ENCODE measurements around the gene ENTPD8. TPM values are rescaled to one million over a fixed set of nuclear protein-coding genes. Genes with fewer than 3 reads are reported as not detected.
A peak's percentile ranks its signal among the peaks of the same experiment; 100 is the strongest.

The ENTPD8 gene
- polyA plus RNA-seq, 3 donors, result not detected

- Histone ChIP-seq H3K4me2 (replicated peaks; ENCODE audit: extremely low read depth, low read length, poor library complexity, severe bottlenecking) (no peak overlapping the region), H4K20me1 (ENCODE audit: insufficient read depth, low read length) (no peaks in the 10 kb centered on the region), H3K79me2 (ENCODE audit: insufficient read depth, low read length) (no peaks in the 10 kb centered on the region), H3K27ac (ENCODE audit: low read depth in 1 of 2, low read length in 2 of 2) (no peak overlapping the region), H3K9ac (ENCODE audit: insufficient read depth, low read length, poor library complexity, severe bottlenecking) (no peak overlapping the region), H3K9me3 (replicated peaks in 1 of 2; ENCODE audit: control insufficient read depth in 1 of 2, insufficient read depth in 1 of 2, low read length in 2 of 2) (peaks cover 14 to 15% of the 10 kb centered on the region in 2 donors), H3K4me1 (ENCODE audit: control insufficient read depth in 1 of 2, insufficient read depth in 2 of 2, low read length in 2 of 2) (peaks cover 18 to 33% of the 10 kb centered on the region in 2 donors), H3K27me3 (ENCODE audit: control insufficient read depth in 2 of 2, insufficient read depth in 2 of 2, low read length in 2 of 2) (peaks cover 0 to 15% of the 10 kb centered on the region in 2 donors), H2AFZ (ENCODE audit: insufficient read depth, low read depth, low read length, poor library complexity, severe bottlenecking) (no peak overlapping the region), H3K4me3 (replicated peaks in 1 of 3; ENCODE audit: low read depth in 2 of 3, low read length in 3 of 3) (no peak overlapping the region), H3K36me3 (replicated peaks in 1 of 2; ENCODE audit: control insufficient read depth in 1 of 2, insufficient read depth in 2 of 2, low read length in 2 of 2) (peaks cover 4 to 6% of the 10 kb centered on the region in 2 donors)
- peaks cover 5 to 21% (median 11%) of the 10 kb centered on the region in 3 donors for H3K27me3 Mint-ChIP-seq (ENCODE audit: low read depth in 3 of 3)
- peaks cover 3% of the 10 kb centered on the region for H3K4me1 Mint-ChIP-seq
- intact Hi-C loops (cut with micrococcal nuclease), result loop anchor here in 1 of 2 donors (10.0 kb wide), 1 partner anchor 144 kb away; the partner anchor contains the start of gene ARRDC1
- peaks cover 0 to 14% (median 7%) of the 10 kb centered on the region in 7 donors for H3K9me3 Mint-ChIP-seq
- 94% methylated on average over 27 of the region's 31 CpGs for WGBS (ENCODE audit: insufficient coverage)
- TF ChIP-seq CTCF (IDR thresholded peaks at IDR 0.05), result no peak
- H3K4me3 Mint-ChIP-seq, result no peak overlapping the region
- H3K27ac Mint-ChIP-seq, result peak overlapping the region in 1 of 7 donors; percentile 46
- DNase-seq, result no peak
- H3K36me3 Mint-ChIP-seq, result peaks cover 10 to 15% of the 10 kb centered on the region in 2 donors
These were observed 19.5 kb upstream of the ENTPD8 start for GRCh38 chr9:137460363-137461315.

GRCh38 chr9:137459601-137460362 lies 18.6 kb upstream of the ENTPD8 start:
- Mint-ChIP-seq H3K27me3 (ENCODE audit: low read depth in 3 of 3) (peaks cover 5 to 19% (median 11%) of the 10 kb centered on the region in 3 donors), H3K4me1 (peaks cover 5% of the 10 kb centered on the region), H3K4me3 (peak overlapping the region; percentile 59 to 76), H3K36me3 (peaks cover 11 to 16% of the 10 kb centered on the region in 2 donors), H3K9me3 (peaks cover 0 to 14% (median 7%) of the 10 kb centered on the region in 7 donors), H3K27ac (peak overlapping the region; percentile 54 to 89 (median 72))
- Histone ChIP-seq H3K9me3 (replicated peaks in 1 of 2; ENCODE audit: control insufficient read depth in 1 of 2, insufficient read depth in 1 of 2, low read length in 2 of 2) (peaks cover 14 to 15% of the 10 kb centered on the region in 2 donors), H3K27ac (ENCODE audit: low read depth in 1 of 2, low read length in 2 of 2) (peak overlapping the region; percentile 31 to 87), H2AFZ (ENCODE audit: insufficient read depth, low read depth, low read length, poor library complexity, severe bottlenecking) (peak overlapping the region; percentile 97), H3K79me2 (ENCODE audit: insufficient read depth, low read length) (no peaks in the 10 kb centered on the region), H3K4me2 (replicated peaks; ENCODE audit: extremely low read depth, low read length, poor library complexity, severe bottlenecking) (peak overlapping the region; percentile 89), H3K36me3 (replicated peaks in 1 of 2; ENCODE audit: control insufficient read depth in 1 of 2, insufficient read depth in 2 of 2, low read length in 2 of 2) (peaks cover 6 to 7% of the 10 kb centered on the region in 2 donors), H3K4me1 (ENCODE audit: control insufficient read depth in 1 of 2, insufficient read depth in 2 of 2, low read length in 2 of 2) (peaks cover 20 to 39% of the 10 kb centered on the region in 2 donors), H3K9ac (ENCODE audit: insufficient read depth, low read length, poor library complexity, severe bottlenecking) (peak overlapping the region; percentile 73), H4K20me1 (ENCODE audit: insufficient read depth, low read length) (no peaks in the 10 kb centered on the region), H3K4me3 (replicated peaks in 1 of 3; ENCODE audit: low read depth in 2 of 3, low read length in 3 of 3) (peak overlapping the region; percentile 28 to 71 (median 37)), H3K27me3 (ENCODE audit: control insufficient read depth in 2 of 2, insufficient read depth in 2 of 2, low read length in 2 of 2) (peaks cover 0 to 15% of the 10 kb centered on the region in 2 donors)
- WGBS (ENCODE audit: insufficient coverage), result 54% methylated on average over 6 of the region's 15 CpGs
- no peak for DNase-seq
- TF ChIP-seq CTCF (IDR thresholded peaks at IDR 0.05), result no peak
- intact Hi-C loops (cut with micrococcal nuclease), result loop anchor here in 1 of 2 donors (5.0 to 10.0 kb wide), 2 partner anchors 37 to 145 kb away; partner anchors contain the start of genes ARRDC1, EXD3 and NOXA1

All from CD14-positive monocyte (primary cell).